A549 (cell line): Measurements from ENCODE around the gene CEACAM20. TPM values are rescaled to one million over a fixed set of nuclear protein-coding genes. Genes with fewer than 3 reads are reported as not detected.
A peak's percentile ranks its signal among the peaks of the same experiment; 100 is the strongest.

Experiments
- ATAC-seq, 2 experiments: fragments of 200-7000 bp in 1 of 2; fragments of >200 bp in 1 of 2; cut with Nextera tagmentation in 1 of 2; cut with Tn5 transposase in 1 of 2; 3 replicates each; pipeline versions ENCODE4 v1.8.0 to v1.9.1; 2018 to 2020; ENCODE audit warnings: mild to moderate bottlenecking in 1 of 2, moderate library complexity in 1 of 2
- CTCF ChIA-PET: fragments of 300-600 bp; sonication (Branson Sonifier 250); formaldehyde crosslinking; extraction: SDS; loops from one replicate; lab custom pipeline; 2021; ENCODE audit warnings: antibody characterized with exemption, inconsistent platforms; lab: Yijun Ruan, JAX
- POLR2A ChIA-PET: fragments of 350-600 bp; formaldehyde crosslinking; extraction: SDS; loops from one replicate; lab custom pipeline; 2021; ENCODE audit warnings: antibody characterized with exemption, inconsistent platforms; lab: Yijun Ruan, JAX
- DNase-seq, 2 experiments: peaks; one replicate each; pipeline versions ENCODE4 v3.0.0 to v3.0.0-alpha.2; 2011 to 2016; ENCODE audit warnings: low read depth in 1 of 2, low spot score in 1 of 2
- FAIRE-seq: peaks from 2 replicates; lab custom pipeline; 2011; peaks lifted over from hg19 to GRCh38; lab: Jason Lieb, UNC
- H3K27ac ChIP-seq, 2 experiments: fragments of >200 bp; sonication (Bioruptor Twin); formaldehyde crosslinking; 3 replicates each; pipeline ENCODE4 v1.5.1; 2016 to 2017
- H3K4me1 ChIP-seq: fragments of >200 bp; sonication (Bioruptor Twin); formaldehyde crosslinking; 3 replicates; pipeline ENCODE4 v1.6.1; 2016
- H3K4me2 ChIP-seq: fragments of >200 bp; sonication (Bioruptor Twin); formaldehyde crosslinking; 3 replicates; pipeline ENCODE4 v1.6.1; 2016
- H3K4me3 ChIP-seq: fragments of >200 bp; sonication (Bioruptor Twin); formaldehyde crosslinking; 3 replicates; pipeline ENCODE4 v1.5.1; 2016
- H3K9me3 ChIP-seq: fragments of >200 bp; sonication (Bioruptor Twin); formaldehyde crosslinking; 3 replicates; pipeline ENCODE4 v1.6.1; 2016
- ATOH8 ChIP-seq: fragments of 250-450 bp; sonication (Bioruptor Pico); IDR thresholded peaks from 2 replicates; pipeline ENCODE4 v1.5.0; 2020; ENCODE audit warnings: low read depth, mild to moderate bottlenecking, moderate library complexity
- BCL3 ChIP-seq: fragments of >200 bp; sonication (Bioruptor Twin); formaldehyde crosslinking; IDR thresholded peaks from 3 replicates; pipeline ENCODE4 v1.6.1; 2016
- CEBPB ChIP-seq, 2 experiments: fragments of >200 bp in 1 of 2; sonication (Bioruptor Twin) in 1 of 2; formaldehyde crosslinking in 1 of 2; IDR thresholded peaks; 2 replicates each; pipeline ENCODE4 v1.6.1; 2012 to 2016
- CTCF ChIP-seq: fragments of >200 bp; sonication (Bioruptor Twin); formaldehyde crosslinking; IDR thresholded peaks from 3 replicates; pipeline ENCODE4 v1.5.1; 2016
- E2F6 ChIP-seq: IDR thresholded peaks from 2 replicates; pipeline ENCODE4 v1.6.1; 2012; ENCODE audit warnings: low read depth, borderline replicate concordance
- EHF ChIP-seq: fragments of 250-450 bp; sonication (Bioruptor Pico); IDR thresholded peaks from 2 replicates; pipeline ENCODE4 v1.5.0; 2020; ENCODE audit warnings: mild to moderate bottlenecking
- EHMT2 ChIP-seq: fragments of 200-600 bp; sonication (generic); IDR thresholded peaks from 2 replicates; pipeline ENCODE4 v1.6.1; 2016; ENCODE audit warnings: antibody characterized with exemption, low read depth, mild to moderate bottlenecking, moderate library complexity
- EP300 ChIP-seq, 2 experiments: fragments of >200 bp; sonication (Bioruptor Twin); formaldehyde crosslinking; IDR thresholded peaks; 2 replicates in 1 of 2; 3 replicates in 1 of 2; pipeline ENCODE4 v1.6.1; 2016 to 2017
- HES2 ChIP-seq: fragments of >200 bp; sonication (Bioruptor Twin); formaldehyde crosslinking; IDR thresholded peaks from 2 replicates; pipeline ENCODE4 v1.6.1; 2016
- HMGXB4 ChIP-seq: fragments of 250-450 bp; sonication (Bioruptor Pico); IDR thresholded peaks from 2 replicates; pipeline ENCODE4 v1.5.0; 2021; ENCODE audit warnings: mild to moderate bottlenecking, moderate library complexity, borderline replicate concordance
- HOXB13 ChIP-seq: fragments of 250-450 bp; sonication (Bioruptor Pico); IDR thresholded peaks from 2 replicates; pipeline ENCODE4 v1.5.0; 2020; ENCODE audit warnings: low read depth, mild to moderate bottlenecking, moderate library complexity
- JUN ChIP-seq, 2 experiments: fragments of >200 bp; sonication (Bioruptor Twin); formaldehyde crosslinking; IDR thresholded peaks; 2 replicates in 1 of 2; 3 replicates in 1 of 2; pipeline ENCODE4 v1.6.1; 2016 to 2017
- MAX ChIP-seq: IDR thresholded peaks from 2 replicates; pipeline ENCODE4 v1.6.1; 2012
- MAZ ChIP-seq: fragments of 150-350 bp; IDR thresholded peaks from 2 replicates; pipeline ENCODE4 v1.6.1; 2014; ENCODE audit warnings: antibody characterized with exemption, low read depth, low read length, borderline replicate concordance
- MYC ChIP-seq: IDR thresholded peaks from 2 replicates; pipeline ENCODE4 v1.6.1; 2012; ENCODE audit warnings: mild to moderate bottlenecking, inconsistent platforms, low read length, improper control_type of control experiment, borderline replicate concordance
- PHF8 ChIP-seq: fragments of 200-600 bp; sonication (generic); IDR thresholded peaks from 2 replicates; pipeline ENCODE4 v1.6.1; 2016; ENCODE audit warnings: low read depth, mild to moderate bottlenecking, antibody characterized with exemption, moderate library complexity, borderline replicate concordance
- POLR2A ChIP-seq: IDR thresholded peaks from 2 replicates; pipeline ENCODE4 v1.6.1; 2012; ENCODE audit warnings: mild to moderate bottlenecking, low read length
- POLR2AphosphoS2 ChIP-seq: conservative IDR thresholded peaks from 2 replicates; pipeline ENCODE4 v1.6.1; 2012; ENCODE audit warnings: low read length, improper control_type of control experiment, inconsistent platforms
- RAD21 ChIP-seq, 2 experiments: fragments of >200 bp in 1 of 2; sonication (Bioruptor Twin) in 1 of 2; formaldehyde crosslinking in 1 of 2; IDR thresholded peaks in 1 of 2; conservative IDR thresholded peaks in 1 of 2; 2 replicates in 1 of 2; 3 replicates in 1 of 2; pipeline ENCODE4 v1.6.1; 2012 to 2018; ENCODE audit warnings: inconsistent platforms in 1 of 2
- TP53 ChIP-seq: fragments of 250-450 bp; sonication (Bioruptor Pico); IDR thresholded peaks from 2 replicates; pipeline ENCODE4 v1.5.0; 2021; ENCODE audit warnings: mild to moderate bottlenecking, moderate library complexity
- USF2 ChIP-seq: fragments of 450-650 bp; IDR thresholded peaks from 2 replicates; pipeline ENCODE4 v1.6.1; 2014; ENCODE audit warnings: antibody characterized with exemption
- WGBS: methylation state at CpG from one replicate; pipeline ENCODE4 v1.1.6; 2017; ENCODE audit errors: missing lambda C conversion rate; 5-methylcytosine and 5-hydroxymethylcytosine counted together
- polyA plus RNA-seq, 4 experiments: library from polyadenylated mRNA; depleted of rRNA in 3 of 4; stranded (reverse); fragments of >200 nt; fragmentation: RNase III in 1 of 4; extraction: RNeasy Plus Mini Kit Qiagen cat#74134 plus additional on column Dnase treatment in 1 of 4; gene quantifications; 2 replicates in 3 of 4; 3 replicates in 1 of 4; pipeline ENCODE4 v1.2.3, GENCODE V29; 2011 to 2017

Gene CEACAM20
- polyA plus RNA-seq, 2 of the 4 experiments (the other 2 are of a cell fraction) = 0.08 TPM; not detected in 1

- H3K4me3 ChIP-seq = peak within 1 kb of the TSS; percentile 77
- H3K9me3 ChIP-seq = peaks cover 64% of the 10 kb centered on the region
- under 1% methylated on average over 54 of the region's 78 CpGs for WGBS
- peak within 1 kb of the TSS; percentile 82 for H3K4me2 ChIP-seq
- DNase-seq = peak; percentile 98 to 99
- TF ChIP-seq PHF8 = peak; percentile 97; the same call in 1 of the 2 replicates
- no peak; the same call in 1 of the 2 replicates for TF ChIP-seq EHF
- no peak for TF ChIP-seq POLR2AphosphoS2
- peak; percentile 74 to 98; a peak in 4 of 5 replicates for TF ChIP-seq JUN (IDR thresholded peaks at IDR 0.05)
- 0 out of 5 replicates have a peak, but pooled peaks of 1 of the 2 experiments have one; percentile 12 for TF ChIP-seq EP300 (IDR thresholded peaks at IDR 0.05)
- TF ChIP-seq HMGXB4 (CRISPR knock-in tag) = peak; percentile 80
- TF ChIP-seq MYC = peak; percentile 40
- TF ChIP-seq CEBPB (IDR thresholded peaks at IDR 0.05) = peak in 1 of 2 experiments; percentile 29; a peak in 1 of 4 replicates
- TF ChIP-seq RAD21 (conservative IDR thresholded peaks at IDR 0.05 in 1 of 2, IDR thresholded peaks at IDR 0.05 in 1 of 2) = peak; percentile 10 to 39; a peak in 1 of 5 replicates
- TF ChIP-seq ATOH8 (CRISPR knock-in tag) = no peak
- no peak for TF ChIP-seq EHMT2
- TF ChIP-seq USF2 = 0 out of 2 replicates have a peak, but pooled peaks have one; percentile 10
- TF ChIP-seq E2F6 = peak; percentile 97
- TF ChIP-seq MAX = peak; percentile 90
- TF ChIP-seq HES2 = no peak
- peak; percentile 86; the same call in 2 of the 3 replicates for TF ChIP-seq BCL3
- peak; percentile 62; the same call in 1 of the 2 replicates for TF ChIP-seq POLR2A
- TF ChIP-seq HOXB13 (CRISPR knock-in tag) = peak; percentile 15
- TF ChIP-seq CTCF = peak; percentile 26; the same call in 1 of the 3 replicates
- peak; percentile 70 for TF ChIP-seq TP53
- TF ChIP-seq MAZ = peak; percentile 39; the same call in 1 of the 2 replicates
- ChIA-PET CTCF (interaction anchor here (0.6 to 1.4 kb wide), 10 partner anchors 9 to 752 kb away, joined by 3 to 5 read pairs (median 3); no protein-coding TSS in a partner anchor), POLR2A (interaction anchor here (0.7 to 1.8 kb wide), 12 partner anchors 9 to 549 kb away, joined by 3 to 7 read pairs (median 4); partner anchors contain the start of genes PVR, ZNF221, ZNF224 and ZNF226)
- H3K4me1 ChIP-seq = peaks cover 5% of the 10 kb centered on the region; the same call in 1 of the 3 replicates
- FAIRE-seq = peak; percentile 32
- ATAC-seq = peak; percentile 92 to 96
- H3K27ac ChIP-seq = peak within 1 kb of the TSS; percentile 88 to 90
Measured at GRCh38 chr19:44499962-44500949, 29.2 kb downstream of the CEACAM20 start, which contains the start of gene ZNF180. Gene ZNF180, minus strand, starts transcription at chr19:44500522. Its CDS starts 3,188 bp downstream, at chr19:44497334.
